ENCODE results near the gene ZDHHC14. TPM values are rescaled to one million over a fixed set of nuclear protein-coding genes. Genes with fewer than 3 reads are reported as not detected.

The ZDHHC14 gene
- total RNA-seq, 2 experiments from 2014 or later = 1.7 to 2.5 TPM

- no peak for DNase-seq
- Mint-ChIP-seq H3K36me3 (ENCODE audit: low read depth) (no peaks in the 10 kb centered on the region), H3K4me3 (no peak overlapping the region), H3K4me1 (ENCODE audit: low read depth) (peaks cover 4% of the 10 kb centered on the region), H3K27ac (no peak overlapping the region), H3K27me3 (no peaks in the 10 kb centered on the region), H3K9me3 (no peaks in the 10 kb centered on the region)
- intact Hi-C loops (cut with micrococcal nuclease) = no loop called here
- ChIA-PET POLR2A (interaction anchor here (1.1 kb wide), 1 partner anchor 11 kb away, joined by 3 read pairs; no protein-coding TSS in a partner anchor), CTCF (interaction anchor here (0.5 to 1.8 kb wide), 4 partner anchors 9 to 148 kb away, joined by 3 to 4 read pairs (median 4); no protein-coding TSS in a partner anchor)
- no peak for ATAC-seq
- TF ChIP-seq, protein P1, sequence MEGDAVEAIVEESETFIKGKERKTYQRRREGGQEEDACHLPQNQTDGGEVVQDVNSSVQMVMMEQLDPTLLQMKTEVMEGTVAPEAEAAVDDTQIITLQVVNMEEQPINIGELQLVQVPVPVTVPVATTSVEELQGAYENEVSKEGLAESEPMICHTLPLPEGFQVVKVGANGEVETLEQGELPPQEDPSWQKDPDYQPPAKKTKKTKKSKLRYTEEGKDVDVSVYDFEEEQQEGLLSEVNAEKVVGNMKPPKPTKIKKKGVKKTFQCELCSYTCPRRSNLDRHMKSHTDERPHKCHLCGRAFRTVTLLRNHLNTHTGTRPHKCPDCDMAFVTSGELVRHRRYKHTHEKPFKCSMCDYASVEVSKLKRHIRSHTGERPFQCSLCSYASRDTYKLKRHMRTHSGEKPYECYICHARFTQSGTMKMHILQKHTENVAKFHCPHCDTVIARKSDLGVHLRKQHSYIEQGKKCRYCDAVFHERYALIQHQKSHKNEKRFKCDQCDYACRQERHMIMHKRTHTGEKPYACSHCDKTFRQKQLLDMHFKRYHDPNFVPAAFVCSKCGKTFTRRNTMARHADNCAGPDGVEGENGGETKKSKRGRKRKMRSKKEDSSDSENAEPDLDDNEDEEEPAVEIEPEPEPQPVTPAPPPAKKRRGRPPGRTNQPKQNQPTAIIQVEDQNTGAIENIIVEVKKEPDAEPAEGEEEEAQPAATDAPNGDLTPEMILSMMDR (IDR thresholded peaks at IDR 0.05) = no peak
Measured at GRCh38 chr6:157519255-157520116, 138.5 kb downstream of the ZDHHC14 start.

- intact Hi-C loops (cut with micrococcal nuclease) = no loop called here
- ATAC-seq = no peak
- CTCF ChIA-PET = no interaction called here
- Mint-ChIP-seq H3K4me1 (ENCODE audit: low read depth) (peaks cover 2% of the 10 kb centered on the region), H3K4me3 (no peak overlapping the region), H3K9me3 (no peaks in the 10 kb centered on the region), H3K36me3 (ENCODE audit: low read depth) (no peaks in the 10 kb centered on the region), H3K27ac (no peak overlapping the region), H3K27me3 (no peaks in the 10 kb centered on the region)
- DNase-seq = no peak
- POLR2A ChIA-PET = no interaction called here
- TF ChIP-seq, protein P1 (IDR thresholded peaks at IDR 0.05) = no peak
Measured at GRCh38 chr6:157520117-157520406, 139.1 kb downstream of the ZDHHC14 start.

DNA sequence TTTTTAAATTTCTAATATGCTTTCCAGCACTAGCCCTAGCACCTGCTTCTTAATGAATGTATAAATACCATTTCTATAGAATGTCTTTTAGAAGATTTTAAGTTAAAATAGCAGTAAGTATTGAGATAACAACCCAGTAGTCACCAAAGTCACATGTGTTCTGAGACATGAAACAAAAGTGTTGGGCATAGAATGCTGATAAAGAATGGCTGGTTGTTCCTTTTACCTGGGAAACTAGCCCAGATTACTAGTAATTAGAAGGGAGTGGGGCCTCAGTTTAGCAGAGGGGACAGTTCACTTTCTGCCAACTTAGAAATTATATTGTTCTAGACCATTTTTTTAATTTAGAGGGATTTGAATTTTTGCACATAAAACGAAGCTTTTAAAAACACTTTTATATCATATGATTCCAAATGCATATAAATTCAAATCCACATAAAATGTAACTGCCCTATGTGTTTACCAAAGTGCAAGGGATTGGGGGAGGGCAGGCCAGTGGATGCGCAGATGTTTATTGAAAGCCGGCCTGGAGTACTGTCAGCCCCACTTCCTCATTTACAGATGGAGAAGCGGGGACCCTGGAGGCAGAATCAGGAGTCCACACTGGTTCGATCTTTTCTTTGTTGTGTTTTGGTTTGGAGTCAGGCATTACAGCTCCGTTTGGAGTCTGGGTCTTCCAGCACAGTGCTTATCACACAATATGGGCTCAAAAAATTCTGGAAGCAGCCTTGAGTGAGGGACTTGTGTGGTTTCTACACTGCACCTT, 139.8 kb downstream of the ZDHHC14 start:
- no peaks in the 10 kb centered on the region for H3K36me3 Mint-ChIP-seq (ENCODE audit: low read depth)
- H3K4me1 Mint-ChIP-seq (ENCODE audit: low read depth) = no peaks in the 10 kb centered on the region
- ChIA-PET CTCF (no interaction called here), POLR2A (no interaction called here)
- no peak for ATAC-seq
- TF ChIP-seq, protein P1 (IDR thresholded peaks at IDR 0.05) = no peak
- H3K4me3 Mint-ChIP-seq = no peak overlapping the region
- no peaks in the 10 kb centered on the region for H3K9me3 Mint-ChIP-seq
- DNase-seq = no peak
- H3K27me3 Mint-ChIP-seq = no peaks in the 10 kb centered on the region
- intact Hi-C loops (cut with micrococcal nuclease) = no loop called here
- no peak overlapping the region for H3K27ac Mint-ChIP-seq

GRCh38 chr6:157521362-157522335, 140.7 kb downstream of the ZDHHC14 start:
- H3K4me1 Mint-ChIP-seq (ENCODE audit: low read depth) = no peaks in the 10 kb centered on the region
- no peaks in the 10 kb centered on the region for H3K36me3 Mint-ChIP-seq (ENCODE audit: low read depth)
- no peak overlapping the region for H3K4me3 Mint-ChIP-seq
- TF ChIP-seq, protein P1 (IDR thresholded peaks at IDR 0.05) = no peak
- intact Hi-C loops (cut with micrococcal nuclease) = no loop called here
- no peaks in the 10 kb centered on the region for H3K27me3 Mint-ChIP-seq
- CTCF ChIA-PET = interaction anchor here (1.3 kb wide), 1 partner anchor 75 kb away, joined by 3 read pairs; no protein-coding TSS in a partner anchor
- no peak overlapping the region for H3K27ac Mint-ChIP-seq
- ATAC-seq (peak; percentile 45), DNase-seq (no peak)
- POLR2A ChIA-PET = no interaction called here
- H3K9me3 Mint-ChIP-seq = no peaks in the 10 kb centered on the region

Data from activated CD8-positive, alpha-beta T cell treated with anti-CD3 and anti-CD28 coated beads for 36 hours (primary cell).